ENCODE data around the gene MAS1. TPM values are rescaled to one million over a fixed set of nuclear protein-coding genes. Genes with fewer than 3 reads are reported as not detected.

The MAS1 gene
- total and polyA plus RNA-seq, 2 of the 13 experiments (the other 11 are each of a cell fraction or from before 2014, with no cell fraction given), result not detected

- no peak for TF ChIP-seq ZNF550 (CRISPR knock-in tag; IDR thresholded peaks at IDR 0.05; ENCODE audit: borderline replicate concordance)
- TF ChIP-seq WIZ (CRISPR knock-in tag; IDR thresholded peaks at IDR 0.05), result no peak
- TF ChIP-seq ZNF569 (CRISPR knock-in tag; IDR thresholded peaks at IDR 0.05; ENCODE audit: borderline replicate concordance), result no peak
- no peak for TF ChIP-seq MXD4 (CRISPR knock-in tag; IDR thresholded peaks at IDR 0.05)
- TF ChIP-seq ZFP90 (CRISPR knock-in tag; IDR thresholded peaks at IDR 0.05; ENCODE audit: borderline replicate concordance), result no peak
- TF ChIP-seq ZNF639 (CRISPR knock-in tag; conservative IDR thresholded peaks at IDR 0.05), result no peak
- no peak for TF ChIP-seq ZNF773 (CRISPR knock-in tag; IDR thresholded peaks at IDR 0.05; ENCODE audit: borderline replicate concordance)
- peak; percentile 98 for TF ChIP-seq GATAD2A (CRISPR knock-in tag; IDR thresholded peaks at IDR 0.05)
- TF ChIP-seq PCBP1 (IDR thresholded peaks at IDR 0.05; ENCODE audit: borderline replicate concordance, low read depth, low read length), result no peak
- TF ChIP-seq SMARCC2 (IDR thresholded peaks at IDR 0.05), result no peak
- no peak for TF ChIP-seq AGO1 (IDR thresholded peaks at IDR 0.05; ENCODE audit: low read depth, low read length, poor library complexity, severe bottlenecking)
- TF ChIP-seq SYNCRIP (IDR thresholded peaks at IDR 0.05; ENCODE audit: insufficient read depth, low read depth, low read length), result no peak
- no peak for TF ChIP-seq PPARG (CRISPR knock-in tag; conservative IDR thresholded peaks at IDR 0.05)
- TF ChIP-seq KDM6A (CRISPR knock-in tag; IDR thresholded peaks at IDR 0.05; ENCODE audit: low read depth), result 0 out of 2 replicates have a peak, but pooled peaks have one; percentile 25
- TF ChIP-seq HHEX (CRISPR knock-in tag; IDR thresholded peaks at IDR 0.05), result peak; percentile 68; the same call in 1 of the 2 replicates
- no peak for TF ChIP-seq E2F2 (CRISPR knock-in tag; IDR thresholded peaks at IDR 0.05; ENCODE audit: borderline replicate concordance)
- no peak for TF ChIP-seq EEA1 (CRISPR knock-in tag; IDR thresholded peaks at IDR 0.05; ENCODE audit: borderline replicate concordance)
- TF ChIP-seq UBTF (CRISPR knock-in tag; IDR thresholded peaks at IDR 0.05), result no peak
- TF ChIP-seq NFIC (IDR thresholded peaks at IDR 0.05; ENCODE audit: low read length), result no peak
- TF ChIP-seq RFXAP (CRISPR knock-in tag; IDR thresholded peaks at IDR 0.05; ENCODE audit: borderline replicate concordance), result no peak
- no peak for TF ChIP-seq ZMAT3 (CRISPR knock-in tag; conservative IDR thresholded peaks at IDR 0.05)
- TF ChIP-seq ZNF12 (CRISPR knock-in tag; IDR thresholded peaks at IDR 0.05), result no peak
- TF ChIP-seq ZNF746 (CRISPR knock-in tag; IDR thresholded peaks at IDR 0.05), result no peak
- TF ChIP-seq PRDM10 (CRISPR knock-in tag; IDR thresholded peaks at IDR 0.05; ENCODE audit: low read depth), result no peak; the same call in 1 of the 2 replicates
Observed at GRCh38 chr6:159875194-159875593, 15.6 kb upstream of the MAS1 start (continued).

Data from HepG2 (cell line).